ENCODE results near the gene IDI1. TPM values are rescaled to one million over a fixed set of nuclear protein-coding genes. Genes with fewer than 3 reads are reported as not detected.

IDI1 gene
- total and polyA plus RNA-seq, 10 donors = 43.9 to 136 (median 65.5) TPM

GRCh38 chr10:994836-995558, 53.9 kb downstream of the IDI1 start:
- Histone ChIP-seq H3K4me1 (peaks cover 3 to 14% (median 12%) of the 10 kb centered on the region in 6 donors), H3K4me3 (no peak overlapping the region), H3K36me3 (peaks cover 7 to 78% (median 75%) of the 10 kb centered on the region in 6 donors), H3K9me3 (no peaks in the 10 kb centered on the region), H3K27me3 (replicated peaks in 1 of 7) (no peaks in the 10 kb centered on the region), H3K27ac (no peak overlapping the region)
- no peak for TF ChIP-seq POLR2AphosphoS5 (IDR thresholded peaks at IDR 0.05)
- no peak for TF ChIP-seq POLR2A (IDR thresholded peaks at IDR 0.05)
- no peak for DNase-seq
- WGBS, 5 donors = 91 to 100% (median 95%) methylated on average over 6 of the region's 6 CpGs
- intact Hi-C loops (cut with DNase I; ENCODE audit: low total_unique reads) = no loop called here

GRCh38 chr10:992871-993270, 56.0 kb downstream of the IDI1 start:
- no peak overlapping the region for H3K4me3 ChIP-seq
- DNase-seq = no peak
- TF ChIP-seq POLR2A (IDR thresholded peaks at IDR 0.05) (no peak), POLR2AphosphoS5 (IDR thresholded peaks at IDR 0.05) (no peak), CTCF (IDR thresholded peaks at IDR 0.05 in 8 of 11, conservative IDR thresholded peaks at IDR 0.05 in 3 of 11) (no peak)
- H3K36me3 ChIP-seq = peaks cover 0 to 56% (median 53%) of the 10 kb centered on the region in 6 donors
- H3K27me3 ChIP-seq (replicated peaks in 1 of 7) = no peaks in the 10 kb centered on the region
- peaks cover 14 to 29% (median 26%) of the 10 kb centered on the region in 6 donors for H3K4me1 ChIP-seq
- H3K27ac ChIP-seq = no peak overlapping the region
- H3K9me3 ChIP-seq = no peaks in the 10 kb centered on the region
- intact Hi-C loops (cut with DNase I; ENCODE audit: low total_unique reads) = no loop called here

- H3K27me3 ChIP-seq (replicated peaks in 1 of 7) = no peaks in the 10 kb centered on the region
- H3K4me1 ChIP-seq = peaks cover 16 to 33% (median 29%) of the 10 kb centered on the region in 6 donors
- 79 to 86% (median 83%) methylated on average over 6 of the region's 6 CpGs for WGBS, 5 donors
- no peak overlapping the region for H3K27ac ChIP-seq
- H3K9me3 ChIP-seq = no peaks in the 10 kb centered on the region
- no peak for DNase-seq
- no peak overlapping the region for H3K4me3 ChIP-seq
- TF ChIP-seq CTCF (IDR thresholded peaks at IDR 0.05 in 8 of 11, conservative IDR thresholded peaks at IDR 0.05 in 3 of 11) (no peak), POLR2A (IDR thresholded peaks at IDR 0.05) (no peak), POLR2AphosphoS5 (IDR thresholded peaks at IDR 0.05) (no peak)
- peaks cover 0 to 52% (median 49%) of the 10 kb centered on the region in 6 donors for H3K36me3 ChIP-seq
- intact Hi-C loops (cut with DNase I; ENCODE audit: low total_unique reads) = no loop called here
Measured at GRCh38 chr10:992467-992866, 56.5 kb downstream of the IDI1 start.

GRCh38 chr10:990808-991207, 58.1 kb downstream of the IDI1 start:
- no peaks in the 10 kb centered on the region for H3K9me3 ChIP-seq
- H3K27me3 ChIP-seq (replicated peaks in 1 of 7) = no peaks in the 10 kb centered on the region
- WGBS, 5 donors = 84 to 98% (median 91%) methylated on average over 6 of the region's 6 CpGs
- peaks cover 22 to 47% (median 36%) of the 10 kb centered on the region in 6 donors for H3K4me1 ChIP-seq
- H3K36me3 ChIP-seq = peaks cover 0 to 36% (median 33%) of the 10 kb centered on the region in 6 donors
- no peak overlapping the region for H3K4me3 ChIP-seq
- intact Hi-C loops (cut with DNase I; ENCODE audit: low total_unique reads) = no loop called here
- no peak for DNase-seq
- H3K27ac ChIP-seq = no peak overlapping the region
- TF ChIP-seq CTCF (IDR thresholded peaks at IDR 0.05 in 8 of 11, conservative IDR thresholded peaks at IDR 0.05 in 3 of 11) (no peak), POLR2A (IDR thresholded peaks at IDR 0.05) (no peak), POLR2AphosphoS5 (IDR thresholded peaks at IDR 0.05) (no peak)

Other genes starting within 250 kb of the IDI1 start
- 100 to 1,000 TPM in 4 of 7 donors, 10 to 100 TPM in 3; 78.8 to 163 (median 105) TPM for gene LARP4B, start 117.4 kb downstream of the IDI1 start, total RNA-seq
- gene LARP4B, start 117.4 kb downstream of the IDI1 start, polyA plus RNA-seq = 10 to 100 TPM; 12.7 to 17.7 (median 14.3) TPM
- gene GTPBP4, start 60.7 kb downstream of the IDI1 start, total RNA-seq = 10 to 100 TPM; 18.9 to 48.6 (median 37.5) TPM
- gene GTPBP4, start 60.7 kb downstream of the IDI1 start, polyA plus RNA-seq = 10 to 100 TPM; 16.6 to 27.3 (median 25.4) TPM
- not detected for gene IDI2, start 23.3 kb downstream of the IDI1 start, total RNA-seq
- under 1 TPM in 2 of 3 donors, not detected in 1; 0.06 to 0.09 TPM for gene IDI2, start 23.3 kb downstream of the IDI1 start, polyA plus RNA-seq
- gene WDR37, start 7.3 kb upstream of the IDI1 start, total RNA-seq = 10 to 100 TPM; 29.2 to 60.6 (median 40.4) TPM
- 10 to 100 TPM in 2 of 3 donors, 1 to 10 TPM in 1; 8.4 to 13.7 (median 10.8) TPM for gene WDR37, start 7.3 kb upstream of the IDI1 start, polyA plus RNA-seq